M059J (cell line): ENCODE data around the gene NPR2. TPM values are rescaled to one million over a fixed set of nuclear protein-coding genes. Genes with fewer than 3 reads are reported as not detected.
A peak's percentile ranks its signal among the peaks of the same experiment; 100 is the strongest.

Source experiments
- DNase-seq: peaks from one replicate; pipeline ENCODE4 v3.0.0-alpha.2; 2012; ENCODE audit warnings: low read depth
- total RNA-seq: library from RNA; depleted of rRNA; stranded (reverse); fragments of >200 nt; shearing (Covaris generic); gene quantifications from 2 replicates; pipeline ENCODE4 v1.2.3, GENCODE V29; 2014

Gene NPR2
- total RNA-seq, 1 experiment from 2014 or later = 7.6 TPM

DNA sequence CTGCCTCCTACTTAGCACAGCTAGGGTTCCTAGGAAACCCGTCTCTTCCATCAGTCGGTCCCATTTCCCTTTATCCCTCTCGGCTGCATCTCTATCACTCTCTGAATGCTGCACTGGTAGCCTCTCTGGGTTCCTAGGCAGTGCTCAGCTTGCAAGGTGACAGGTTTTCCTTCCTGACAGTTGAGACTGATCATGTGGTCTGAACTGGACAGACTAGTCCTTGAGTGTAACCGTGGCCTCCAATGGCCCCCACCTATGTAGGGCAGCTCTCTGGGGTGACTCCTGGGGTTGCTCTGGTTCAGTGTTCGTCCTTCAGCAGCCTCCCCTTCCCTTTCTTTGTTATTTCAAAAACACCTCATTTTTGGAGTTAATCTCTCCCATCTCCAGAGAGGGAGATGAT is 41.4 kb downstream of the NPR2 start:
- DNase-seq = no peak

DNA sequence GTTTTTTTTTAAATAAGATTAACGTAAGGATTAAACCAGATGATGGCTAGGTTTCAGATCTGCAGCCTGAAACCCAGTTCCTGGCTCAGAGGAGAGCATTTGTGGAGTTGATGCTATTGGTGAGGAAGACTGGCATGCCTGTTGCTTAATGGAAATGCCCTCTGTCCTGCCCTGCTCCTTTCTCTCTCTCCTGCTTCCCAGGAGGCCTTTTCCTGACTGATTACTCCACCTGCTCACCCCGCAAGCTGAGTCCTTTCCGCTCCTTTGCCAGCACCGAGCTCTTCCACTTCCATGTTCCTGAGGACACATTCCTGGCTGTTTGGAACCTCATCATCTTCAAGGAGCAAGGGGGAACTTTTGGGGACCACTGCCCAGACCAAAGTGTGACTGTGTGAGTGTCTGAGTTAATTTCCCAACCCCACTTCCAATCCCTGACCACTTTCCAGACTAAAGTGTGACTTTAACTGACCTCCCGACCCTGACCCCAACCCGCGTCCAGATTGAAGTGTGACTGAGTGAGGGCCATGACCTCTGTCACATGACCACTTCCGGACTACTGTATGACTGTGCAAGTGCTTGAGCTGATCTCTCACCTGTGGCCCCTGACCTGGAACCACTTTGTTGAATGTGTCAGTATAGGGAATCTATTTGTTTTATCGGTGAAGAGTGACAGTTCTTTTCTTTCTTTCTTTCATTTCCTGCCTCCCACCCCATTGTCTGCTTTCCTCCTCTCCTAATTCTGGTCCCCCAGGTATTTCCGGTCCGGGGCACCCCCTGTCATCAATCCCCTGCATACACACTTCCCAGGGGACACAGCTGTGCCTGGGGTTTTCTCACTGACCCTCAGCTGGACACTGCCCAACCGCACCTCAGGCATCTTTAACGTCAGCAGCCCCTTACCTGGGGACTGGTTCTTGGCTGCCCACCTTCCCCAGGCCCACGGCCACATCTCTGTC is 43.1 kb downstream of the NPR2 start:
- DNase-seq = no peak

DNA sequence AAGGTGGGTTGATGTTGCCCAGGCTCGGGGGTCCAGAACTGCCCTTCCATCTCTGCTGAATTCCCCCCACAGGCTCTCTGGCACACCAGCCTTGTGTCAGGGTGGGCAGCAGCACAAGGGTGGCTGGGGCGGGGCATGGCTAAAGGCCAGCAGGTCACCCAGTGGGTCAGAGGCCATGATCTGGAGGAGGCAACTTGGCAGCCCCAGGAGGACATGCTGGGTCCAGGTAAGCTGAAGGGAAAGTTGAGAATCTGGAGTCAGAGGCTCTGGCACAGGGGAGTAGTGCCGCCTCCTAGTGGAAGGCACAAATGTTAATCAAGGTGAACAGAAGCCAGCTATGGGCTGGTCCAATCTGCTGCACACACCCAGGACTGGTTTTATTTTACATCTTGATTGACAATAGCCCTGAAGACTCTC is 43.8 kb downstream of the NPR2 start:
- no peak for DNase-seq

DNA sequence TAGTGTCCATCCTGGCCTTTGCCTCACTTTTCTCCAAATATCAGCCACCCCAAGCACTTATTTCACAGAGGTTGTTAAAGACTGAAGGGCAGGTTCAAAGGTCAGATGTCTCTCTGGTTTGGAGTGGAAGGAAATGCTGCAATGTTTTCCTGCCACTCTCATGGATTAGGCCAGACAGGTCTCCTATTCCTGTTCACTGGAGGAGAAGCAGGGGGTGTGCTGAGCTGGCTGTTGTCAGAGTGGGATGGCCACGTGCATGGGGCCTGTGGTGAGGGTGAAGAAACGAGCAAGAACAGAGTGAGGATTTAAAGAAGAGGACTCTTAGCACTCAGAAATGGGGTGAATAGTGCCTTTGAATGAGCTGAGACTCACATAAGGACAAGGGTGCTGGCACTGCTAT is 44.4 kb downstream of the NPR2 start:
- DNase-seq = no peak

DNA sequence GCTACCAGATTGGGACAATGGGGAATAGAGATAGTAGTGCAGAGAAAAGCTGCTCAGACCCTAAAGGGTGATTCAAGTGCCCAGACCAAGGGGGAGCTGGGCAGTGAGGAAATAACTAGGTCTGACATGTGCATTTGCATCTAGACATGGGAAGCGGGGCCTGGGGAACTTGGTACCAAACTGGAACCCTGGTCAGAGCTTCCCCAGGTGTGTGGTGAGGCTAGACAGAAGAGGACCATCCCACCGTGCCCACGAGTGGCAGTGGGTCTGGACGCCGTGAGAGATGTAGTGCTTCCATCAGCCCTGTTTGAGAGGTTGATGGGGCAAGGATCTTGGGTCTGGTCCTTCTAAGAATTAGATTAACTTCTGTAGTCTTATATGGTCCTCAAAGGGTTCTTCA is 45.2 kb downstream of the NPR2 start:
- no peak for DNase-seq

DNA sequence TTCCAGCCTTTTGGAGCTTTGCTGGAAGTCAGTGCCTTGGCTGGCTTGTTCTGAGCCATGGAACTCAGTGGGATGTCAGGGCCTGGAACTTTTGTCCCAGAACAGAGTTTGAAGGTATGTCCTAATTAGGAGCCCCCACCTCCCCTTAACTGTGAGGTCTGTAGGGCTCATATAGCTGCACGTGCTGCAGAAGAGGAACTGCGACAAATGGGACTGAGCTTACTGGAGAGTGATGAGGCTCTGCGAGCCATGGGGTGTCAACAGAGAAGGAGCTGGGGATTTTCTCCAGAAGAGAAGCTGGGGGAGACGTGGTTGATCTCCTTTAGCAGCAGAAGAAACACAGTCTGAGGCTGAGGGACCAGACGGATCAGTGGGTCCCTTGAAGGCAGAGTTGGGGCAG is 48.5 kb downstream of the NPR2 start:
- DNase-seq = no peak

DNA sequence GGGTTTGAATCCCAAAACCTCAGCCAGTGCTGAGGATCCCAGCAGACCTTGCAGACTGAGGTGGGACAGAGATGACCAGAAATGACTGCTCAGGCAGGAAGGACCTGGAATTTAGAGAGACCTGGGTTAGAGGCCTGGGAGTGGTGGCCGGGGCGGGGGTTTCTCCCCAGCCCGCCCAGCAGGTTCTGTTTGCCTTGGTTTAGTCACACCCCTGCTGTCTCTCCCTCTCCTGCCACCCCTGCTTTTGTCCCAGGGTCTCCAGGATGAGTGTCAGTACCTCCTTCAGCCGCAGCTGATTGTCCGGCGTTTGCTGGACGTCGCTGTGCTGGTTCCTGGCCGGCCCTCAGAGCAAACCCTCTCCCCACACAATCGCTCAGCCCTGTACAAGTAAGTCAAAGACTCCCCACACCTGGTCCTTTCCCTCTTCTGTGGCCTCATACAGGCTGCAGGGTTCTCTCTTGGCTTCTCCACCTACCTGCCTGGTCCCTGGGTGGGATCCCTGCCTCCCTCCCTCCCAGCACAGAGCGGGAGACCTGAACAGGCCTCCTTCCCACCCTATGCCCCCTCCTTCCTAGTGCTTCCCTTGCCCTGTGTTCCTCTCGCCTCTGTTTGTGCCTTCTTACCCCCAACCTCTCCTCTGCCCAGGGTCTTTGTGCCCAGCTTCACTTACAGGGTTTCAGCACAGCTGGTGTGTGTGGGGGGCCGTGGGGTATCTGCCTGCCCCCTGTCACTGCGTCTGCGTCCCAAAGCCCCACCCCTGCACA is 49.7 kb downstream of the NPR2 start:
- no peak for DNase-seq

DNA sequence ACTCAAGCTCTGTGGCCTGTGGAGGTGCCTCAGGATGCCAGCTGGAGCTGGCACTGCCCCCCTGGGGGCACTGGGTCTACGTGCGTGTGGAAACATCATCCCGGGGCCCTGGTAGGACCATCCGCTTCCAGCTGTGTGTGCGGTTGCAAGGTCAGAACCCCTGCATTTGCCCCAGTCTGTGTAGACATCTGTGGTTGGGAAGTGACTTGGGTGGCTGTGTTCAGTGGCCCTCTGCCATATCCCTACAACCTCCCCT is 50.2 kb downstream of the NPR2 start:
- DNase-seq = no peak

DNA sequence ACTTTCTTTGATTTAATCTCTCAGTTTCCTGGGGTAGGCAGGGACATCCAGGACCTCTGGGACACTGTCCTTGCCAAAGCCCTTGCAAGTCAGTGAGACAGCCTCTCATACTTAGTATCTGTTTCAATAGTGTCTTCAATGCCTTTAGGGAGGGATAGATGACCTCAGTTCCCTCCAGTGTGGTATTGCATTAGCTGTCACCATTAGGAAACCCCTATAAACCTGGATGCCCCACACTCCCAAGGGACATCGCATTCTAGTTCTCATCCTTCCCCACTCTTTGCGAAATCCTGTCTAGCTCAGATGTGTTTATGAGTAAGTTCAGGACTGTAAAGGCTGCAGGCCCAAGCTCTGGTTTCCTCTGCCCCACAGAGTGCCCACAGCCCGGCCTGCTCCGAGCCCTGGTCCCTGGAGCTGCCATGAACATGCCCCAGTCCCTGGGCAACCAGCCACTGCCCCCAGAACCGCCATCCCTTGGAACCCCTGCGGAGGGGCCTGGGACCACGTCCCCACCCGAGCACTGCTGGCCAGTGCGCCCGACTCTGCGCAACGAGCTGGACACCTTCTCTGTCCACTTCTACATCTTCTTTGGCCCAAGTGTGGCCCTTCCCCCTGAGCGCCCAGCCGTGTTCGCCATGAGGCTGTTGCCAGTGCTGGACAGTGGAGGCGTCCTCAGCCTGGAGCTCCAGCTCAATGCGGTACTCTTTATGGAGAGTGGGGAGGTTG is 50.8 kb downstream of the NPR2 start:
- no peak for DNase-seq

DNA sequence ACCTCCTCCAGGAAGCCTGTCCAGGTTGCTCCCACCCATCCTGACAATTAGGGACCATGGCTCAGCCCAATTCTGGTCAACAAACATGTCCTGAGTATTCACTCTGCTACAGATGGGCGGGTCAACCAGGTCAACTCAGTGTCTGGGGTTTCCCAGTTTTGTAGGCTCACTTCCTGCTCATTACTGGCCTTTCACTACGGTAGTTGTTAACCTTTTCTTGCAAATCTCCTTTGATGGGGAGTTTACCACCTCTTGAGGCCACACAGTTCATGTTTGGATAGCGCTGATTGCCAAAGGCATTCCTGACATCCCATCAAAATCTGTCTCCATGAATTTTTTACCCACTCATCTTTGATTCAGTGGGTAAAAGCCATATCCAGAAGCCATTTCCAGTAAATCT is 51.4 kb downstream of the NPR2 start:
- DNase-seq = no peak

DNA sequence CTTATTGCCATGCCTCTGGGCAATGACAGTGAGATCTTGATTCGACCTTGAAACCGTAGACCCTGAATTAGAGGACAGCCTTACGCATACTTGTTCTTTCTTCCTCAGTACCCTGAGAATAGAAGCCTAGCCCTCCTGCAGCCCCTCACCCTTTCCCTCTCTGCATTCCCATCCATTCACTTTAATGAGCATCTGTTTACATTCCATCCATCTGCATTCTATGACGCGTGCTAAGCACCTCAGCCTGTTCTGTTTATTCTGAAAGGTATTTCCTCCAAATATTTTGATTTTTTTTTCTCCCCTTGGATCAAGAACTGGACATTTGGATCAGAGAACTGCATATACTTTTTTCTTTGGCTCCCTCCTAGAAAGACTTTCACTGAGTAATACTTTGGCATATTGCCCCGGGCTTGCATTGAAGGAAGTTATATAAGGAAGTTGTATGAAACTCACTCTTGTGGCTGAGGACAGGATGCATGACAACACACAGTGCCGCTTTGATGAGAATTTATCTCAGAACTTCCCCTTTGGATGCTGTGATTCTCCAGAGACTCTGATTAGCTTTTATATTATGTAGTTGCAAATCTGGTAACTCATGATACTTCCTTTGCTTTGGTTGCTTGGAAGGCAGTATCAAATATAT is 53.4 kb downstream of the NPR2 start:
- peak; percentile 92 for DNase-seq

DNA sequence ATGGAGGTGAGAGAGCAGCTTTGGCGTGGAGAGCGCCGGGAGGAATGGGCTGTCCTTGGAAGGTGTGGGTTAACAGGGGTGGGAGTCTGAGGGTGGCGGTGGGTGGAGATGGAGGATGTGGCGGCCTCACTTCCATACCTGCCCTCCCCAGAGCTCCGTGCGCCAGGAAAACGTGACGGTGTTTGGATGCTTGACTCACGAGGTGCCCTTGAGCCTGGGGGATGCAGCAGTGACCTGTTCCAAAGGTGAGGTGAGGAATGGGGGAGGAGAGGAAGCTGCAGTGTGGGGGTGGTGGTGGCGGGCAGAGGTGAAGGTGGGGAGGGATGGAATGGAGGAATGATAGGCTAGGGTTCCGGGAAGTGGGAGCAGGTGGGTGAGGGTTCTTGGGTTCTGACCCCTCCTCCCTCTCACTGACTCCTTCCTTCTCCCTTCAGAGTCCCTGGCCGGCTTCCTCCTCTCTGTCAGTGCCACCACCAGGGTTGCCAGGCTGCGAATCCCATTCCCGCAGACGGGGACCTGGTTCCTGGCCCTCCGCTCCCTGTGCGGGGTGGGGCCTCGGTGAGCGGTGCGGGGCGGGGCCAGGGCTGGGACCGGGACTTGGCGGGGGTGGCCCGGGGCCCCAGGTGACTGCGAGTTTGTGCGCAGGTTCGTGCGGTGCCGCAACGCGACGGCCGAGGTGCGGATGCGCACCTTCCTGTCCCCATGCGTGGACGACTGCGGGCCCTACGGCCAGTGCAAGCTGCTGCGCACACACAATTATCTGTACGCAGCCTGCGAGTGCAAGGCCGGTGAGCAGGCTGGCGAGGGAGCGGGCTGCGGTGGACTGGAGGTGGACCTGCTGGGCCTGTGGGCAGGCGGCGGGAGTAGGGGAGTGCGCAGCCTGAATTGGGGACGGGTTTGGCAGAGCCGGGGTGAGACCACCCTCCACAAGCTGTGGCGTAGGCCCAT is 54.7 kb downstream of the NPR2 start:
- no peak for DNase-seq

DNA sequence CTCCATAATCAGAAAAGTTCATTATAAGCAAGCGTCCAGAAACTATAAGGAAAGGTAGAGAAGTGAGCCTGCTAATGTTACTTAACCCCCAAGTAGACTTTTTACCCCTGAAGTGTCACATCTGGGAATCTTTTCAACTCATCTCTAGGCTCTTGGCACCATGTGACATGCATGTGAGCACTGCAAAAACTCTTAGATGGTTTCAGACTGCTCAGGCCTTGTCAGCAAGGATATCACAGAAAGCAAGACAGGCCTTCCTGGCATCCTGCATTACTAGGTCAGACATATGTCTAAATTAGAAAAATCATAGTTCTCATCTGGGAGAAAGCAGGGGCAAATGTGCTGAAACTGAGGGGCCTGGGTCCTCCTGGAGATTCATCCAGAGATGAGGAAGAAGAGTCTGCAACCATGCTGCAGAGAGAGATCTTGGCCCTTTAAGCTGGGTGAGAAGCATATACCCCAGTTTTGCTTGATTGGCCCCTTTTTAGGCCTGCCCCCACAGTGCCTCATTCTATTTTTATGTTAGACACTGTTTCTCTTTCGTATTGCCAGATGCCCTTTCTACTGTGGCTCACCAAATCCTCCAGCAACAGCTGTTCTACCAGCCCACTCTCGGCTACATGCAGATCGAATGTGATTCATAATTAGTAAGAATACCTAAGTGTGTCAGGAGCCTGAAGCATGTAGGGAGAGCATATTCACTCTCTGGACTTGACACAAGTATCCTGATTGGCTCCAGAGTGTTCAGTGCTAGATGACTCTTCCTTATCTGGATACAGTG is 56.6 kb downstream of the NPR2 start:
- peak; percentile 83 for DNase-seq

DNA sequence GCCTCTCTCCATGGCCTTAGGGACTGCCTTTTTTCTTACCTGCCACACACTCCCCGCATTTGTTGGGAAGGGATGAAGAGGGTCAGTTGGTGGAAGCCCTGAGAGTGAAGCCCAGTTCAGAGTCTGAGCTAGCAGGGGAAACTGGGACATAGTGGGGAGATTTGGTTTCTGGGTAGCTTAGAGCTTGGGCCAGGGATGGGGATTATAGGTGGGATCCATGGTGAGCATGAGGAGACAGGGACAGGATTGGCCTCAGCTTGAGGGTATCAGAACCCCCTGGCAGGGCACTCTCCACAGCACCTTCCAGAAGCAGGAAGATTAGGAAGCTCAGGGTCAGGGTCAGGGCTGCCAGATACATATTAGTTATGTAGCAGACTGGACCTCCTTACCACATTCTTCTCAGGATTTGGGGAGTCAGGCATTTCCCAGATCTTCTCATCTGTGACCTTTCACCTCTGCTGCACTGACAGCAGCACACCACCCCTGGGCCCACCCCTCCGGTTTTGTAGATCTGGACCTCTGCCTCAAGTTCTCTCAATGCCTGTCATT is 61.0 kb downstream of the NPR2 start:
- DNase-seq = no peak

DNA sequence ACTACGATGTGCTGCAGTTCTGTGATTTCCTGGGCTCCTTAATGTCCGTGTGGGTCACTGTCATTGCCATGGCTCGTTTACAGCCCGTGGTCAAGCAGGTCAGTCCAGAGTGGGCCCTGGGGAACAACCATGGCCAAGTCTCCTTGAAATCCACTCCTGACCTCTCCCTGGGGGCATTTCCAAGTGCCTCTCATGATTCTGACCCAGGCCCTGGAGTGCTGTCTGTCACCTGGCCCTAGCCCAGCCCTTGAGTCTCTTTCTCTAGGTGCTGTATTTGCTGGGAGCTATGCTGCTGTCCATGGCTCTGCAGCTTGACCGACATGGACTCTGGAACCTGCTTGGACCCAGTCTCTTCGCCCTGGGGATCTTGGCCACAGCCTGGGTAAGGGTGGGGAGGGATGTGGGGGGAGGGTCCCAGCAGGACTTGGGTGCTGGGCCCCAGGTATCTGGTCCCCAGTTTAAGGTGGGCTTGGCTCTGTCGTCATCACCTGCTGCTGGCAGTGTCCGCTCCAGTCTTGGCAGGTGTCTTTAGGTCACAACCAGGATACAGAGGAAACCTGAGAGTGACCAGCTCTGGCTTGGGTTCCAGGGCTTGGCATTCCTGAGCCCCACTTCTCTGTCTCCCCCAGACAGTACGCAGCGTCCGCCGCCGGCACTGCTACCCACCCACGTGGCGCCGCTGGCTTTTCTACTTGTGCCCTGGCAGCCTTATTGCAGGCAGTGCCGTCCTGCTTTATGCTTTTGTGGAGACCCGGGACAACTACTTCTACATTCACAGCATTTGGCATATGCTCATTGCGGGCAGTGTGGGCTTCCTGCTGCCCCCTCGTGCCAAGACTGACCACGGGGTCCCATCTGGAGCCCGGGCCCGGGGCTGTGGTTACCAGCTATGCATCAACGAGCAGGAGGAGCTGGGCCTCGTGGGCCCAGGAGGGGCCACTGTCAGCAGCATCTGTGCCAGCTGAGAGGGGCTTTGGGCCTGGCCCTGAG is 61.8 kb downstream of the NPR2 start:
- DNase-seq = no peak

DNA sequence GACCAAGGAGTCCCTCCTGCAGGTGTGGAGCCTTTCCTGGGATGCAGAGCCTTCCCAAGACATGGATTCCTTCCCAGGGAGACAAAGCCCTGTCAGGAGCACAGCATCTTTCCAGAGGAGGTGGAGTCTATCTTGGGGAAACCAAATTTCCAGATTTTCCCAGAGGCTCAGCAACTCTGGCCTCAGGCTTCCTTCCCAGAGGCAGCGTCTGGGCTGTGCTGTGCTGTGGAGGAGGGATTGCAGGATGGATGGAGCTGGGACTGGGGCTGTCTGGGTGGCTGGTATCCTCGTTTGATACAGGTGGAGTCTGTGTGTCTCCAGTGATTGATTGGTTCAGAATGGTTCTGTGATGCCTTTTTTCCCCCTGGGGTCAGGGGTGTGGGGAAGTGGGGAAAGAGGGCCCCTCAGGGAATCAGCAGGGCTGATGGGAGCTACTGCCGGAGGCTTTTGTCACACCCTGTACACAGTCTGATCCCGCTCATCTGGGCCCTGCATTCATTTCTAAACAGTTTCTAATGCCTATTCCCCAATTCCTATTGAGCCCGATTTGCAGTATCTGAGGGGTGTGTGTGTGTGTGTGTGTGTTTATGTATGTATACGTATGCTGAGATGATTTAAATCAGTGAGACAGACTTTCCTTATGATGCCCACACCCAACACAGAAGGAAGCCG is 62.8 kb downstream of the NPR2 start:
- no peak for DNase-seq

DNA sequence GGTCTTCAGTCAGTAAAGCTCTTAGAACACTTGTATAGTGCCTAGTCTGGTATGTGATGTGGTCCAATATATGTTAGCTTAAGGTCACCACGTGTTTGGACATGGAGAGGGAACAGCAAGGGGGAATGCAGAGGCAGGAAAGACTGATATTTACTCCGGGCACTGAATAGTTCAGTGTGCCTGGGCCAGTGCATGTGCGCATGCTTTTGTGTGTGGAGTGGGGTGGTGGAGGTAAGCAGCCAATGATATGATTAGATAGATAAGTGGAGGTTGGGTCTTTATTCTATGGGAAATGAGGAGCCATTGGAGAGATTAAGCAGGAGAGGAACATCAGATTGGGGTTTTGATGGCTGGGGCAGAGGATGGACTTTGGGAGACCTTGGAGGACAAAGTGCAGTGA is 64.8 kb downstream of the NPR2 start:
- DNase-seq = no peak

DNA sequence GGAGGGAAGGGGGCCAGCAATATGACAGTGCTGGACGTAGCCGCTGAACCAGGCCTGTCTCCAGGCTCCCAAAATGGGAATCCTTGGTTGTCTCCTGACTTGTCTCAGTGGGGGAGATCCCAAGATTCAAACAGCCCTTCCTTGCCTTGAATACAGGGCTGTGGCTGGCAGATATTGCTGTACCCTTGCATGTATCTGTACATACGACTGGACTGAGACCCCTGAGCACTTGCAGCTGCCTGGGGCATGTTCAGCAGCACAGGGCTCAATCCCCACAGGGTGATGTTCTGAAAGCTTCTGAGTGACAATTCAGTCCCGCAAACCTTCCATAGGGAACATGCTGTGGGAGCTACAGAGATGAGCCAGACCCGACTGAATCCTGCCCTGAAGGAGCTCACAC is 65.5 kb downstream of the NPR2 start:
- DNase-seq = no peak
